Measurements from ENCODE around the gene ZNF865. TPM values are rescaled to one million over a fixed set of nuclear protein-coding genes. Genes with fewer than 3 reads are reported as not detected.

The ZNF865 gene
- total RNA-seq, 1 experiment from 2014 or later = 21.7 TPM

GRCh38 chr19:55599842-55600661 is 5.4 kb upstream of the ZNF865 start, which contains the start of gene ZNF524 (continued):
- no peak for TF ChIP-seq ARID4B (CRISPR knock-in tag; IDR thresholded peaks at IDR 0.05; ENCODE audit: borderline replicate concordance)
- no peak for TF ChIP-seq AFF4 (CRISPR knock-in tag; IDR thresholded peaks at IDR 0.05; ENCODE audit: borderline replicate concordance)
- no peak for TF ChIP-seq STAT6 (CRISPR knock-in tag; conservative IDR thresholded peaks at IDR 0.05; ENCODE audit: low read depth)
- no peak for TF ChIP-seq NR3C1 (CRISPR knock-in tag; conservative IDR thresholded peaks at IDR 0.05; ENCODE audit: low read depth)
- TF ChIP-seq USF2 (CRISPR knock-in tag; IDR thresholded peaks at IDR 0.05) = no peak
- TF ChIP-seq, protein P1, sequence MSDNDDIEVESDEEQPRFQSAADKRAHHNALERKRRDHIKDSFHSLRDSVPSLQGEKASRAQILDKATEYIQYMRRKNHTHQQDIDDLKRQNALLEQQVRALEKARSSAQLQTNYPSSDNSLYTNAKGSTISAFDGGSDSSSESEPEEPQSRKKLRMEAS (CRISPR knock-in tag; IDR thresholded peaks at IDR 0.05) = peak; percentile 40
- no peak for TF ChIP-seq ZNF263 (CRISPR knock-in tag; IDR thresholded peaks at IDR 0.05; ENCODE audit: low read depth)
- no peak for TF ChIP-seq TCF7 (CRISPR knock-in tag; IDR thresholded peaks at IDR 0.05; ENCODE audit: low read depth)
- TF ChIP-seq ZNF121 (CRISPR knock-in tag; IDR thresholded peaks at IDR 0.05) = no peak
- TF ChIP-seq RORB (CRISPR knock-in tag; IDR thresholded peaks at IDR 0.05) = no peak
- TF ChIP-seq HMGXB4 (CRISPR knock-in tag; IDR thresholded peaks at IDR 0.05) = no peak
- TF ChIP-seq, protein P2, sequence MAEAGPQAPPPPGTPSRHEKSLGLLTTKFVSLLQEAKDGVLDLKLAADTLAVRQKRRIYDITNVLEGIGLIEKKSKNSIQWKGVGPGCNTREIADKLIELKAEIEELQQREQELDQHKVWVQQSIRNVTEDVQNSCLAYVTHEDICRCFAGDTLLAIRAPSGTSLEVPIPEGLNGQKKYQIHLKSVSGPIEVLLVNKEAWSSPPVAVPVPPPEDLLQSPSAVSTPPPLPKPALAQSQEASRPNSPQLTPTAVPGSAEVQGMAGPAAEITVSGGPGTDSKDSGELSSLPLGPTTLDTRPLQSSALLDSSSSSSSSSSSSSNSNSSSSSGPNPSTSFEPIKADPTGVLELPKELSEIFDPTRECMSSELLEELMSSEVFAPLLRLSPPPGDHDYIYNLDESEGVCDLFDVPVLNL (CRISPR knock-in tag; IDR thresholded peaks at IDR 0.05; ENCODE audit: borderline replicate concordance, low read depth) = peak; percentile 89
- TF ChIP-seq ZNF416 (CRISPR knock-in tag; IDR thresholded peaks at IDR 0.05) = no peak; the same call in none of the 2 replicates
- TF ChIP-seq E2F1 (CRISPR knock-in tag; IDR thresholded peaks at IDR 0.05) = no peak
- no peak; the same call in 1 of the 2 replicates for TF ChIP-seq NFATC4 (CRISPR knock-in tag; IDR thresholded peaks at IDR 0.05)
- TF ChIP-seq JUN (CRISPR knock-in tag; IDR thresholded peaks at IDR 0.05) = no peak
- TF ChIP-seq FOXK1 (CRISPR knock-in tag; IDR thresholded peaks at IDR 0.05) = peak; percentile 73
- TF ChIP-seq ETV6 (CRISPR knock-in tag; IDR thresholded peaks at IDR 0.05) = no peak
- TF ChIP-seq TEAD4 (CRISPR knock-in tag; IDR thresholded peaks at IDR 0.05) = 0 out of 2 replicates have a peak, but pooled peaks have one; percentile 19
- no peak for TF ChIP-seq CDX4 (CRISPR knock-in tag; IDR thresholded peaks at IDR 0.05; ENCODE audit: borderline replicate concordance)
